ENCODE data around the gene TRIM36.
A peak's percentile ranks its signal among the peaks of the same experiment; 100 is the strongest.

Gene TRIM36

GRCh38 chr5:115169487-115170133 lies at the start of gene TRIM36:
Gene TRIM36, minus strand, starts transcription at chr5:115169908. Its CDS starts 274 bp downstream, at chr5:115169634.
- Histone ChIP-seq H3K9ac (ENCODE audit: low read depth in 1 of 2, low read length in 2 of 2) (peak within 1 kb of the TSS; percentile 92 to 95), H3K9me3 (ENCODE audit: control insufficient read depth in 1 of 2, low read length in 2 of 2) (peaks cover 0 to 12% of the 10 kb centered on the region in 2 donors), H3K27me3 (ENCODE audit: control insufficient read depth in 1 of 2, insufficient read depth in 2 of 2, low read length in 2 of 2) (peaks cover 0 to 3% of the 10 kb centered on the region in 2 donors), H3K4me3 (ENCODE audit: low read depth in 1 of 2, low read length in 2 of 2) (peak within 1 kb of the TSS; percentile 80 to 90), H3K27ac (ENCODE audit: low read depth, low read length) (peak within 1 kb of the TSS; percentile 93), H3K4me1 (ENCODE audit: control insufficient read depth in 1 of 2, insufficient read depth in 2 of 2, low read length in 2 of 2) (peaks cover 11 to 16% of the 10 kb centered on the region in 2 donors), H3K36me3 (ENCODE audit: control insufficient read depth in 1 of 2, insufficient read depth in 2 of 2, low read length in 2 of 2) (peaks cover 0 to 7% of the 10 kb centered on the region in 2 donors)

GRCh38 chr5:115214541-115214940 lies 44.8 kb upstream of the TRIM36 start:
- H3K36me3 ChIP-seq (ENCODE audit: control insufficient read depth in 1 of 2, insufficient read depth in 2 of 2, low read length in 2 of 2), result peaks cover 4 to 22% of the 10 kb centered on the region in 2 donors
- no peaks in the 10 kb centered on the region for H3K4me1 ChIP-seq (ENCODE audit: control insufficient read depth in 1 of 2, insufficient read depth in 2 of 2, low read length in 2 of 2)
- no peaks in the 10 kb centered on the region for H3K27me3 ChIP-seq (ENCODE audit: control insufficient read depth in 1 of 2, insufficient read depth in 2 of 2, low read length in 2 of 2)
- H3K9me3 ChIP-seq (ENCODE audit: control insufficient read depth in 1 of 2, low read length in 2 of 2), result no peaks in the 10 kb centered on the region
- no peak overlapping the region for H3K4me3 ChIP-seq (ENCODE audit: low read depth in 1 of 2, low read length in 2 of 2)
- H3K9ac ChIP-seq (ENCODE audit: low read depth in 1 of 2, low read length in 2 of 2), result no peak overlapping the region
- no peak overlapping the region for H3K27ac ChIP-seq (ENCODE audit: low read depth, low read length)

GRCh38 chr5:115209279-115209678 lies 39.6 kb upstream of the TRIM36 start:
- no peaks in the 10 kb centered on the region for H3K27me3 ChIP-seq (ENCODE audit: control insufficient read depth in 1 of 2, insufficient read depth in 2 of 2, low read length in 2 of 2)
- no peaks in the 10 kb centered on the region for H3K9me3 ChIP-seq (ENCODE audit: control insufficient read depth in 1 of 2, low read length in 2 of 2)
- no peak overlapping the region for H3K4me3 ChIP-seq (ENCODE audit: low read depth in 1 of 2, low read length in 2 of 2)
- H3K36me3 ChIP-seq (ENCODE audit: control insufficient read depth in 1 of 2, insufficient read depth in 2 of 2, low read length in 2 of 2), result peaks cover 4 to 12% of the 10 kb centered on the region in 2 donors
- no peaks in the 10 kb centered on the region for H3K4me1 ChIP-seq (ENCODE audit: control insufficient read depth in 1 of 2, insufficient read depth in 2 of 2, low read length in 2 of 2)
- no peak overlapping the region for H3K9ac ChIP-seq (ENCODE audit: low read depth in 1 of 2, low read length in 2 of 2)
- no peak overlapping the region for H3K27ac ChIP-seq (ENCODE audit: low read depth, low read length)

GRCh38 chr5:115202952-115203351 lies 33.2 kb upstream of the TRIM36 start:
- no peaks in the 10 kb centered on the region for H3K27me3 ChIP-seq (ENCODE audit: control insufficient read depth in 1 of 2, insufficient read depth in 2 of 2, low read length in 2 of 2)
- H3K9me3 ChIP-seq (ENCODE audit: control insufficient read depth in 1 of 2, low read length in 2 of 2), result no peaks in the 10 kb centered on the region
- no peak overlapping the region for H3K4me3 ChIP-seq (ENCODE audit: low read depth in 1 of 2, low read length in 2 of 2)
- no peak overlapping the region for H3K27ac ChIP-seq (ENCODE audit: low read depth, low read length)
- H3K9ac ChIP-seq (ENCODE audit: low read depth in 1 of 2, low read length in 2 of 2), result no peak overlapping the region
- no peaks in the 10 kb centered on the region for H3K4me1 ChIP-seq (ENCODE audit: control insufficient read depth in 1 of 2, insufficient read depth in 2 of 2, low read length in 2 of 2)
- no peaks in the 10 kb centered on the region for H3K36me3 ChIP-seq (ENCODE audit: control insufficient read depth in 1 of 2, insufficient read depth in 2 of 2, low read length in 2 of 2)

DNA sequence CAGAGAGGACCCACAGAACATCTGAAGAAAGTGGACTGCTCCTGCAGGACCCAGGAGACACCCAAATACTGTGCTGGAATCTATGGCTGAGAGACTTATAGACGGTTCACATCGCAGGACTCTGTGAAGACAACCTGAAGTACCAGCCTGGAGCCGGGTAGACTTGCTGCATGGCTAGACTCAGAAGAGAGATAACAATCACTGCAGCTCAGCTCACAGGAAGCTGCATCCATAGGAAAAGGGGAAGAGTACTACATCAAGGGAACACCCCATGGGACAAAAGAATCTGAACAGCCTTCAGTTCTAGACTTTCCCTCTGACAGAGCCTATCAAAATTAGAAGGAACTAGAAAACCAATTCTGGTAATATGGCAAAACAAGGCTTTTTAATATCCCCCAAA lies 26.5 kb upstream of the TRIM36 start:
- H3K4me3 ChIP-seq (ENCODE audit: low read depth in 1 of 2, low read length in 2 of 2), result no peak overlapping the region
- no peaks in the 10 kb centered on the region for H3K27me3 ChIP-seq (ENCODE audit: control insufficient read depth in 1 of 2, insufficient read depth in 2 of 2, low read length in 2 of 2)
- H3K27ac ChIP-seq (ENCODE audit: low read depth, low read length), result no peak overlapping the region
- H3K36me3 ChIP-seq (ENCODE audit: control insufficient read depth in 1 of 2, insufficient read depth in 2 of 2, low read length in 2 of 2), result no peaks in the 10 kb centered on the region
- no peak overlapping the region for H3K9ac ChIP-seq (ENCODE audit: low read depth in 1 of 2, low read length in 2 of 2)
- no peaks in the 10 kb centered on the region for H3K9me3 ChIP-seq (ENCODE audit: control insufficient read depth in 1 of 2, low read length in 2 of 2)
- peaks cover 35 to 37% of the 10 kb centered on the region in 2 donors for H3K4me1 ChIP-seq (ENCODE audit: control insufficient read depth in 1 of 2, insufficient read depth in 2 of 2, low read length in 2 of 2)

DNA sequence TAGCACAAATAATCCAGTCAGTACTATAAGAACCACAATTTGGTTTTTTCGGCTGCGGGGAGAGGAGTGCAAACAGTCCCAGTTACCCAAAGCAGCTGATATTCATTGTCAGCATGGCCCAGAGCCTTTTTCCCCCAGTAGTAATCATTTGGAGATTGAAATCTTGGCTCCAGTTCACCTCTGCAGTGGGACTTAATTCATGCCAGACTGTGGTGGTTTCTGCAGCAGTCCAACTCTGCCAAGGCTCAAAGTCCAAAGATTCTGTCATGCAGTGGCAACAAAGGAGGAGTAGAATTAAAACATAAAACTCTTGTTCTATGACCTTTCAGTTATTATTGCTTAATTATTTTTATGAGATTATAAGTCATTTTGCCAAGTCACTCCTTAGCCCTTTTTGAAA lies 25.0 kb upstream of the TRIM36 start:
- Histone ChIP-seq H3K9ac (ENCODE audit: low read depth in 1 of 2, low read length in 2 of 2) (no peak overlapping the region), H3K9me3 (ENCODE audit: control insufficient read depth in 1 of 2, low read length in 2 of 2) (no peaks in the 10 kb centered on the region), H3K4me3 (ENCODE audit: low read depth in 1 of 2, low read length in 2 of 2) (no peak overlapping the region), H3K27ac (ENCODE audit: low read depth, low read length) (no peak overlapping the region), H3K27me3 (ENCODE audit: control insufficient read depth in 1 of 2, insufficient read depth in 2 of 2, low read length in 2 of 2) (no peaks in the 10 kb centered on the region), H3K4me1 (ENCODE audit: control insufficient read depth in 1 of 2, insufficient read depth in 2 of 2, low read length in 2 of 2) (peaks cover 37 to 51% of the 10 kb centered on the region in 2 donors), H3K36me3 (ENCODE audit: control insufficient read depth in 1 of 2, insufficient read depth in 2 of 2, low read length in 2 of 2) (no peaks in the 10 kb centered on the region)

- Histone ChIP-seq H3K36me3 (ENCODE audit: control insufficient read depth in 1 of 2, insufficient read depth in 2 of 2, low read length in 2 of 2) (no peaks in the 10 kb centered on the region), H3K4me1 (ENCODE audit: control insufficient read depth in 1 of 2, insufficient read depth in 2 of 2, low read length in 2 of 2) (peaks cover 37 to 56% of the 10 kb centered on the region in 2 donors), H3K9me3 (ENCODE audit: control insufficient read depth in 1 of 2, low read length in 2 of 2) (no peaks in the 10 kb centered on the region), H3K9ac (ENCODE audit: low read depth in 1 of 2, low read length in 2 of 2) (no peak overlapping the region), H3K4me3 (ENCODE audit: low read depth in 1 of 2, low read length in 2 of 2) (no peak overlapping the region), H3K27ac (ENCODE audit: low read depth, low read length) (no peak overlapping the region), H3K27me3 (ENCODE audit: control insufficient read depth in 1 of 2, insufficient read depth in 2 of 2, low read length in 2 of 2) (no peaks in the 10 kb centered on the region)
Measured at GRCh38 chr5:115193295-115193694, 23.6 kb upstream of the TRIM36 start.

DNA sequence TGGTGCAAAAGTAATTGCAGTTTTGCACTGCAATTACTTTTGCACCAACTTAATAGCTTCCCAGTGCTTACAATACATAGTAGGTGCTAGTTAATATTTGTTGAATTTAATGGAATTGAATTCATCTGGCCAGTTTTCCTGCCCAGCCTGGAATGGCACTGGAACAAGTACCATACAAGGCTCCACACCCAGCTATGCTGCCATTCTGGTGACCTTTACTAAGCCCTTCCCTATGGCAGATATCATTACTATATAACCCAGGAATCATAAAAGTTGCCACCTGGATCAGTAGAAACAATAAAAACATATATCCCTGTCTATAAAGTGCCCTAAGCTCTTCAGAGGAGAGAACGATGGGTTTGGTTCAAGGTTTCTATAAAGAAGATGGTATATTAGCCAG lies 22.4 kb upstream of the TRIM36 start:
- H3K27ac ChIP-seq (ENCODE audit: low read depth, low read length), result peak overlapping the region; percentile 36
- no peak overlapping the region for H3K9ac ChIP-seq (ENCODE audit: low read depth in 1 of 2, low read length in 2 of 2)
- H3K9me3 ChIP-seq (ENCODE audit: control insufficient read depth in 1 of 2, low read length in 2 of 2), result no peaks in the 10 kb centered on the region
- H3K4me1 ChIP-seq (ENCODE audit: control insufficient read depth in 1 of 2, insufficient read depth in 2 of 2, low read length in 2 of 2), result peaks cover 37 to 56% of the 10 kb centered on the region in 2 donors
- no peaks in the 10 kb centered on the region for H3K36me3 ChIP-seq (ENCODE audit: control insufficient read depth in 1 of 2, insufficient read depth in 2 of 2, low read length in 2 of 2)
- no peak overlapping the region for H3K4me3 ChIP-seq (ENCODE audit: low read depth in 1 of 2, low read length in 2 of 2)
- no peaks in the 10 kb centered on the region for H3K27me3 ChIP-seq (ENCODE audit: control insufficient read depth in 1 of 2, insufficient read depth in 2 of 2, low read length in 2 of 2)

GRCh38 chr5:115191474-115192031 lies 21.8 kb upstream of the TRIM36 start:
- Histone ChIP-seq H3K36me3 (ENCODE audit: control insufficient read depth in 1 of 2, insufficient read depth in 2 of 2, low read length in 2 of 2) (no peaks in the 10 kb centered on the region), H3K9ac (ENCODE audit: low read depth in 1 of 2, low read length in 2 of 2) (peak overlapping the region; percentile 11 to 25), H3K4me1 (ENCODE audit: control insufficient read depth in 1 of 2, insufficient read depth in 2 of 2, low read length in 2 of 2) (peaks cover 37 to 56% of the 10 kb centered on the region in 2 donors), H3K27ac (ENCODE audit: low read depth, low read length) (peak overlapping the region; percentile 36), H3K27me3 (ENCODE audit: control insufficient read depth in 1 of 2, insufficient read depth in 2 of 2, low read length in 2 of 2) (no peaks in the 10 kb centered on the region), H3K9me3 (ENCODE audit: control insufficient read depth in 1 of 2, low read length in 2 of 2) (no peaks in the 10 kb centered on the region), H3K4me3 (ENCODE audit: low read depth in 1 of 2, low read length in 2 of 2) (no peak overlapping the region)

DNA sequence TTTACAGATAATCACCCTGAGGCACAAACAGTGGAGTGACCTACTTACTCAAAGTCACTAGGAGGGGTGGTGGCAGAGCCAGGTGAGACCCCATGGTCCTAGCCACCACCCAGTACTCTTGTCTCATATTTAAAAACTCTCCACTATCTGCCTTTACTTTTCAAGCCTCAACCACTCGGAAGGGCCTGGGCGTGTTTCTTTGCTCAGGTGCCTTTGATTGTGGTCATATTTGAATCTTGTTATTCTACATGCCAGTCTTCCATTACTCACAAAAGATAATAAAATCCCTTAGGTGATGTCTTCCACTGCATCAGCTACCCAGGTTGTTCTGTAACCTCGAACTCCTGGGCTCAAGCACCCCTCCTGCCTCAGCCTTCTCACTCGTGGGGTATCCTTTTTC lies 20.7 kb upstream of the TRIM36 start:
- H3K9me3 ChIP-seq (ENCODE audit: control insufficient read depth in 1 of 2, low read length in 2 of 2), result no peaks in the 10 kb centered on the region
- peaks cover 28 to 45% of the 10 kb centered on the region in 2 donors for H3K4me1 ChIP-seq (ENCODE audit: control insufficient read depth in 1 of 2, insufficient read depth in 2 of 2, low read length in 2 of 2)
- peak overlapping the region in 1 of 2 donors; percentile 25 for H3K9ac ChIP-seq (ENCODE audit: low read depth in 1 of 2, low read length in 2 of 2)
- no peak overlapping the region for H3K4me3 ChIP-seq (ENCODE audit: low read depth in 1 of 2, low read length in 2 of 2)
- no peaks in the 10 kb centered on the region for H3K27me3 ChIP-seq (ENCODE audit: control insufficient read depth in 1 of 2, insufficient read depth in 2 of 2, low read length in 2 of 2)
- H3K27ac ChIP-seq (ENCODE audit: low read depth, low read length), result no peak overlapping the region
- H3K36me3 ChIP-seq (ENCODE audit: control insufficient read depth in 1 of 2, insufficient read depth in 2 of 2, low read length in 2 of 2), result no peaks in the 10 kb centered on the region
